GM23338 (cell line): Measurements from ENCODE around the gene NLRP6.
"Not testable (repeated sequence)": the region's sequence is repeated elsewhere in the genome, so short reads cannot be mapped to it uniquely, and the experiment has no call there.

ENCODE experiments used
- CTCF ChIP-seq, 2 experiments: fragments of 200-600 bp in 1 of 2; sonication (generic) in 1 of 2; conservative IDR thresholded peaks; 2 replicates each; pipeline versions ENCODE4 v1.5.1 to v1.6.1; 2016 to 2017; ENCODE audit warnings: antibody characterized with exemption in 2 of 2, low read depth in 2 of 2, mild to moderate bottlenecking in 2 of 2, moderate library complexity in 1 of 2
- EZH2 ChIP-seq: fragments of 200-600 bp; sonication (generic); IDR thresholded peaks from one replicate; pipeline ENCODE4 v1.8.0; 2017; ENCODE audit warnings: antibody characterized with exemption, mild to moderate bottlenecking, low read depth; ENCODE audit not compliant: unreplicated experiment
- EZH2phosphoT487 ChIP-seq: fragments of 200-600 bp; sonication (generic); IDR thresholded peaks from one replicate; pipeline ENCODE4 v1.8.1; 2018; ENCODE audit warnings: antibody characterized with exemption; ENCODE audit not compliant: unreplicated experiment
- JUNB ChIP-seq: IDR thresholded peaks from one replicate; pipeline ENCODE4 v1.6.1; 2016; ENCODE audit warnings: antibody characterized with exemption; ENCODE audit not compliant: unreplicated experiment
- POLR2AphosphoS5 ChIP-seq: IDR thresholded peaks from 2 replicates; pipeline ENCODE4 v1.6.1; 2016; ENCODE audit warnings: antibody characterized with exemption, low read depth
- REST ChIP-seq: IDR thresholded peaks from one replicate; pipeline ENCODE4 v1.6.1; 2018; ENCODE audit warnings: antibody characterized with exemption; ENCODE audit not compliant: unreplicated experiment

DNA sequence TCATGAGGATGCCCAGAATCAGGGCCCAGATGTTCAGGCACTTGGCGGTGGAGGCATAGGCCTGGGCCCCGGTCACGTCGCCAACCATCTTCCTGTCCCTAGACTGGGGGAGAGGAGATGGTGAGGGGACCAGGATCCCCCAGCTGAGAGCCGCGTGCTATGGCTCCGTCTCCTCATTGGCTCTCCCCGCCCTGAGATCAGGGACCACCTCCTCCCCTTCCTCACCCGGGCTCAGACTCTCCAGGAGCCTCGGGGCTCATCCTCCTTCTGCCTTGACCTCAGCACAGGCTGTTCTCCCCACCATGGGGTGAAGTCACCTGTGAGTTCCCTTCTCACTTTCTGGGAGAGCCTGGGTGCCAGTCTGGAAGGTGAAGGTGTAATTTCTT is 41.7 kb downstream of the NLRP6 start:
- TF ChIP-seq CTCF (conservative IDR thresholded peaks at IDR 0.05; ENCODE audit: low read depth in 2 of 2); EZH2phosphoT487; EZH2; JUNB; POLR2AphosphoS5; REST: not testable (repeated sequence)
